GM21526 (cell line): Measurements from ENCODE around the gene PRKAB1.

ENCODE experiments used
- ATAC-seq: cut with Tn5 transposase; IDR thresholded peaks from one replicate; pipeline ENCODE4 v1.9.1; 2021; ENCODE audit warnings: moderate library complexity; ENCODE audit not compliant: unreplicated experiment, low FRiP score

Gene PRKAB1

DNA sequence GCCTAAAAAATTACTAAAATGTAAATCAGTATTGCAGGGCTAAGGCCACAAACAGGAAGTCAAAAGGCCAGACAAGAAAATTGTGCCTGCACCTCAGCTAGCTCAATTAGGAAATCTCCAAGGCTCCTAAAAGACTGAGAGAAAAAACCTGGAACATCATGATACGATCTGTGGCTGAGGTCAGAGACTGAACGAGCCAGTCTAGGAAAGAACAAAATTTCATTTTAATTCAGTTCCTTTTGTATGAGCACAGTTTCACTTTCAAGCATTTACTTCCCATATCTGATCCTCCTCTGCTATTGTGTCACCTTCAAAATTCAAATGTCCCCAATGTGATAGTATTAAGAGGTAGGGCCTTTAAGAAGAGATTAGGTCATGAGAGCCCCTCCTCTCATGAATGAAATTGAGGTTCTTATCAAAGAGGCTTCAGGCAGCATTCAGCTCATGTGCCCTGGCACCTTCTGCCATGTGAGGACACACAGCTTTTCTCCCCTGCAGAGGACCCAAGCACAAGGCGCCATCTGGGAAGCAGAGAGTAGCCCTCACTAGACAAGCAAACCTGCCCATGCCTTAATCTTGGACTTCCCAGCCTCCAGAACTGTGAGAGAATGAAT lies 14.8 kb downstream of the PRKAB1 start:
- no peak for ATAC-seq

DNA sequence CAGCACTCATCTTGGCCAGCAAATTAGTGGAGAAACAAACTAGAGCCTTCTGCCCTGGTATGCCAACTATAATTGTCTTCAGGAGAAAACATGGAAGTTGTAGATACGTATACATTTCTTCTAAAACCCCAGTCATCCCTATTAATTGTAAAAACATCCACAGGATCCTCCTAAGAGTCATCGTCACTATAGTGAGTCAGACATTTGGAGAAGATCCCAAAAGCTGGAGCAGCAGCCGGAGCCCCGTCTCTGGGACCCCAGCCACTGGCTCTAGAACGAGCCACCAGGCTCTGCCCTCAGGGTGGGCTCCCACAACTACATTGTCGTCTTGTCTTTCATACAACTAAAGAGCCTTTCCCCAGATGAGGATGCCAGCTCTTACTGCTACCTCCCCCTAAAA lies 15.5 kb downstream of the PRKAB1 start:
- ATAC-seq = no peak

DNA sequence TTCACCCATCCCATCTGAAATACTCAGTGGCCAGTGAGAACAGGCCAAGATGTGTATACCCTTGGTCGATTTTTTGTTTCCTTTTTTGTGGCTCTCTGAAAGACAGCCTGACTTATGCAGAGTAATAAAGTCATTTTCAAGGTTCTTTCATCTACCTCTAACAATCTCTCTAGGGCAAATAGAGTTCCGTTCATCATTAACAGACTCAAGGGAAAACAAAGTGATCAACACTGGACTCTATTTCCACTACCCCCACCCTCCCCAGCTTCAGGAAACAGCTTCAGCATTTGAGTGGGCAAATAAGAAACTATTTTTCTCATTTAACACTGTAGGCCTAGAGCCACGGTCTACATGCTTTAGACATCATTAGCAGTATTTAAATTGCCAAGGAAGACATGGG lies 15.9 kb downstream of the PRKAB1 start:
- ATAC-seq = no peak

DNA sequence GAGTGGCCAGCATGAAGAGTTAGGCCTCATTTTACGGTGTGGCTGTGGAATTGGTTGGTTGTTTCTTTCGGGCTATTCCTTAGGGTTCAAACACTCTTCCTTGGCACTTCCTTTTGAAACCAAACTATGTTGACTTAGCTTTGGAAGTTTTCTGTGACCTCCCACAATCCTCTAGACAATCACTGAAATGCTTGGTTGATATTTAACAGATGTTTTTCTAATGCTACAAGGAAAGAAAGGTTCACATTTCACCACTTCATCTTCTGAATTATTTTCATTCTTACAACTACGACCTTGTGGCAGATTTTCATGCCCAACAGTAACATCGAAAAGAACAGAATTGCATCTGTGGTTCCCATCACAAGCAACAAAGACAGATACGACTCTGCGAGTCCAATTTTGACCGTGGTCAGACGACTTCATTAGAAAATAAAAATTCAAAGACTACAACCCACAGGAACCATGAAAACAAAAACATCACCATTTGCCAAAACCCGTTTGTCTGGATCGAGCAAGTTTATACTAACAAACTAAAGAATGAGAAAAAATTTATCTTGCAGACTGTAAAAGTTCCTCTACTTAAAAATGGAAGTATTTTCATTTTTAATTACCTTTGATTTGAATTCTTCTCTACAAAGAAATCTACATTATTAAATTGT lies 16.9 kb downstream of the PRKAB1 start:
- ATAC-seq = no peak

DNA sequence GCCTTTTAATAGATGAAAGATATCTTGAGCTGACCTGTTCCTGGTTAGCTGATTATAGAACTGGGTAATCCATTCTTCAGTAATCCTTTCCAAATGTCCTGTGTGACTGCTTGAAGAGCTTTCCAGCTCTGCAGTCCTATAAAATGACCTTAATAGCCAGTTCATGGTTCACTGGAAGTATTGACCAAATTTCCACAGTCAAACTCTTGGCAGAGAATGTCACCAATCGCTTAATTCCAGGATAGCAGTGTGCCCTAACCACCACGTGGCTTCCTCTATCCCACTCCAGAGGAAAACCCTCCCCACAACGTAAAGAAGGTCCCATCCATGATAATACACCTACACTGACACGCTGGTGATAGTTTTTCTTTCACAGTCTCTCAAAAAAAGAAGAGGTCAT lies 17.4 kb downstream of the PRKAB1 start:
- ATAC-seq = no peak

DNA sequence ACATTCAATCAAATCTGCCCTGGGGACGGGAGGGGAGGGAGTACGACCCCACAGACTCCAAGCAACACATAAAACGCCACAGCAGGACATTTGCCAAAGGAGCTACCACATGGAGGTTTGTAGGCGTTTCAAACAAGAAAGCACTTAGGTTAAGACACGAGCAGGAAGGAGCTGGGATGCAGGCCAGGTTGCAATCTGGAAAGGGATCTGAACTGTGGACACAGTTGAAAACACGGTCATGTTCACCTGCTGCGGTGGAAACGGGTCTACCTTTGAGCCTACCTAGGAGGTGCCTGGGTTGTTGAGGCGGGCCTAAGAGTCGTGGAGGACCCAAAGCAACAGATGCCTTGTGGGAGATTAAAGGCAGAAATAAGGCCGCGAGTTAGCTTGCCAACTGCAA lies 18.4 kb downstream of the PRKAB1 start:
- no peak for ATAC-seq

DNA sequence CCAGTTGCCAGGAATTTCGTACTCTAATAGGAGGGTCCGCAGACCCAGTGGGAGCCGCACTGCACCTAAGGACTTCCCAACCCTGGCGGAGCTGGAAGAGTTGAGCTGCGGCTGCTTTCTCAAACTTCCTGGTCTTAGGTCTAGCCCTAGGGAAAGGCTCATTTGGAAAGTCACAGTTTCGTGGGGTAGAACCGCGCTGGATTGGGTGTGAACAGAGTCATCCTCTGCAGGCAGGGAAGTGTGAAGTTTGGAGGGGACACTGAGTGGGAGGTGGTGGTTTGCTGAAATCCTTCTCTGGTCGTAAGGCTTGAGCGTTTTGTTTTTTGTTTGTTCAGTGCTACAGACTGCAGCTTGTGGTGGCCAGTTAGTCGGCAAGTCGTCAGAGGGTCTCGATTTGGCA lies 18.8 kb downstream of the PRKAB1 start:
- ATAC-seq = no peak

DNA sequence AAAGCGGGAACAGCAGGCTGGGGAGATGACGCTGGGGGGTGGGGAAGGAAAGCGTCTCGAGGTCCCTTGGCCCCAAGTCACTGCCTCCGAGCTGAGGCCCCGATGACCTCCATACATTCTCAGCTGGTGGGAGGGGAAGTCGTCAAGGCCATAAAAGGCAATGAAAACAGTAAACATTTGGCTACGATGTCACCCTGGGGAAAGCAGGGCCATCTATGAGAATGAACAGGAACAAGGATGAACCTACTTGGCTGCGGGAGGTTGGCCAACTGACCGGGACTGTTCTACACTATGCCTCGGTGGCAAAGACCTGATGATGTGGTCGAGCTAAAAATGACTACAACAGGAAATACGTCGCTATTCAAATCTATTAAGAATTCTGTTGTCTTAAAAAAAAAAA lies 19.5 kb downstream of the PRKAB1 start:
- ATAC-seq = no peak

DNA sequence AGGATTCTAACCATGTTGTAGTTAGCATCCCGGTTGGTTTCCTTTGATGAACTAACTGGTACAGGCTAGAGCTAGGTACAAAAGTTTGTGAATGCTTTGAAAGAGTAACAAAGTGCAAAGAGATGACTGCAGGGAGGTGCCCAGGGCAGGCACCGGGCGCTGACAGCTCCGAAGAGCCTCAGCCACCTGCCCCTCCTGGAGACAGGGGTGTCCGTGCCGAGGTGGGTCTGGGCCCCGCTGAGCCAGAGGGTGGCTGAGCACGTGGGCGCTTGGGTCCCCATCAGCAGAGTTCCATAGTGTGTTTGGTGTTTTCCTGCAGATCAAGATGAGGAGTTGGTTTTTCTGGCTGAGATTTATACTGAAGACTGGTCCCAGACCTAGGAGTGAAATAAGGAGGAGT lies 19.9 kb downstream of the PRKAB1 start:
- no peak for ATAC-seq

DNA sequence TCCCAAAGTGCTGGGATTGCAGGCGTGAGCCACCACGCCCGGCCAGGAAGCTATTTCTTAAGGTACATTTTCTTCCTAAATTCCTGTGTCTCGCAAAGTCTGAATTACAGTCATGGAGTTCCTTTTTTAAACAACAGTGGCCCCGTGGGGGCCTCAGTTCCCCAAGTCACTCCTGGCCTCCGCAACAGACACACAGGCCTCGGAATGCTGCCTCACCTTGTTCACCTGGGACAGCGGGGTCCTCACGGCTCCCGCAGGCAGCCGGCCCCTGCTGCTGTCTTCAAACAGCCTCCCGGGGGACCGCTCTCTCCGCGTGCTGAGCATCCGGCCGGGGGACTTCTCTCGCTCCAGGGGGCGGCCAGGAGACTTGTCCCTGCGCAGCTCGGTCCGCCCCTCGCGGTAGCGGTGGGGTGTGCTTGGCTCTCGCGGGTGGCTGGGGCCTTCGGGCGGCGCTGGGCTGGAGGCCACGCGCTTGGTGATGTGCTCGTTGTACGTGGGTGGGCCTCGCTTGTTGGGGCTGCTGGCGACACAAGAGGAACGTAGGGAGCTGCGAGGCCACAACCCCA lies 22.1 kb downstream of the PRKAB1 start:
- ATAC-seq = no peak

DNA sequence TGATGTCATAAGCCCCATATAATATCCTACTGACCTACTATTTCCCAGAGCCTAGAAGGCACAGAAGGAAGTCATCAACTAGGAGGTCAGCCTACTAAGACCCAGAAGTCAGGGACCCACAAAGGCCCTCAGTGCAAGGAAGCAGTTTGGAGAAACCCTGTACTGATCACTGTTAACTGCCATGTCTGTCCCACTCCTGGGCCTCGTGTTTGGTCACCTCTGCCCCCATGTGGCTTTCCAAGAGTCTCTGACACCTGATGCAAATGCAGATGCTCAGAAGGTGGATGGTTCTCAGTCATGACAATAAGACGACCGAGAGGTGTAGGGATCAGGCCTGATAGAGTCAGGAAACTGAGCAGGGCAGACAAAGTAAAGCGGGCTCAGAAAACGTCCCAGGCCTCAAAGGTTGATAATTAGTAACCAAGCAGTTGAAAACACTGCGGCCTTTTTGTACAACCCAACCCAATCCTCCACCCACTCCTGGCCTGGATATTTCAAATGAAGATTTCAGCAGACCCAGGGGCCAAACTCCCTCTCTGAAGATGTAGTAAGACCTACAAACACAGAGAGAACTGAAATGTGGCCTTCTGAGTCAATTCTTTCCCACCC lies 23.4 kb downstream of the PRKAB1 start:
- ATAC-seq = no peak

DNA sequence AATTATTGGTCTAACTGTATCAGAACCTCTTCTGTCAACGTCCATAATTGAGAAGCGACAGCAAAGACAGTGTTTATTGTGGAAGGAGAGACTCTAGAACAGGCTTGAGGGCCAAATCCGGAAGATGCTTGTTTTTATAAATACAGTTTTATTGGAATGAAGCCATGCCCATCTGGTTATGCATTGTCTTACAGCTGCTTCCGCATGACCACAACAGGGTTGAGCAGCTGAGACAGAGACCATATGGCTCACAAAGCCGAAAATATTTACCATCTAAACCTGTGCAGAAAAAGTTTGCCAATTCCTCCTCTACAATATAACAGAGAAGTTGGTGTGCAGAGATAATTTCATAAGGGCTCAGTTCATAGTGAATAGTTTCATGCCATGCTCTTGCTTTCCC lies 24.5 kb downstream of the PRKAB1 start:
- no peak for ATAC-seq

DNA sequence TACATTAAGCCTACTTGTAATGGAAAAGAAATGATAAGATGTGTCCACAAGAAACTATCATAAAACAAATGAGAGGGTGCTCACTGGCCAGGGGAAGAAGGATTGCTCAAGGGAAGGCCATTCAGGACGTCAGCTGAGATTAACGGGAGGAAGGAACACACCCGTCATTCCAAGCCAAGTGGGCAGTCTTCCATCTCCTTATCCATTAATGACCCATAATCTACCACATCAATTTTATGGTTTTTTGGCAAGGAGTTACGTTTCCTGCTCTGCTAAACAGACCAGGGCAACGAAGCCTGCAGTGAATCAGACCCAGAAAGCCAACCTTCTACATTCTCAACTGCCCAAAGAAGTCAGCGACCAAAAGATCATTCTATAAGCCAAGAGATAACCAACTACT lies 25.1 kb downstream of the PRKAB1 start:
- no peak for ATAC-seq

DNA sequence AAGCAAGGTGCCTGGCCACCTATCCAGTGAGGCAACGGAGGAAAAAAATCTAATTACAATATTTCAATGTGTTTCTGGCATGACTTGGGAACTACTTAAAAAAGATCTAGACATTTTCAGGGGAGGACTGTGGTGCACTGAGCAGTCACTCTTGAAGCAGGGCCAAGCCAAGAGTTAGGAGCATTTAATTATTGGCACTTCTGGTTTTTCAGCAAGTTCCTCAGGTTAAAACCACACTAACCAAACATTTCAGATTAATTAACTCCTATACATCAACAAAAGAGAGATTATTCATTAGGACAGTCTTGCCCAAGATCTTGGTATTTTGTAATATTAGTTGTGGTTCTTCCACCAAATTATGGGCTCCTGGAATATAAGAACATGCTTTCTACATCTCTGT lies 25.6 kb downstream of the PRKAB1 start:
- no peak for ATAC-seq

DNA sequence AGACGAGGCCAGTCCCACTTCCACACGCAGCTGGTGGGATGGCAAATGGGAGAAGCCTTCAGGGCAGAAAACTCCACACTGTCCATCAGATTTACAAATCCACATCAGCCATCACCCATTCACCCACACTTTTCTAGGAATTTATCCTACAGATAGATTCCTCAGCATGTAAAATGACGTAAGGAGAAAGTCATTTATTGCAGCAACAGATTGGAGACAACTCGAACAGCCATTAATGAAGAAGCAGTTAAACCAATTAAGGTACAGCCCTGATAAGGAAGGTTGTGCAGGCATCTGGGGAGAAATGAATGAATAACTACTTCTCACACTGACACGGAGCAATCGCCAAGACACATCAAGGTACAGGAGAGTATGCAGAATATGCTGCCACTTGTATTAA lies 26.2 kb downstream of the PRKAB1 start:
- no peak for ATAC-seq

DNA sequence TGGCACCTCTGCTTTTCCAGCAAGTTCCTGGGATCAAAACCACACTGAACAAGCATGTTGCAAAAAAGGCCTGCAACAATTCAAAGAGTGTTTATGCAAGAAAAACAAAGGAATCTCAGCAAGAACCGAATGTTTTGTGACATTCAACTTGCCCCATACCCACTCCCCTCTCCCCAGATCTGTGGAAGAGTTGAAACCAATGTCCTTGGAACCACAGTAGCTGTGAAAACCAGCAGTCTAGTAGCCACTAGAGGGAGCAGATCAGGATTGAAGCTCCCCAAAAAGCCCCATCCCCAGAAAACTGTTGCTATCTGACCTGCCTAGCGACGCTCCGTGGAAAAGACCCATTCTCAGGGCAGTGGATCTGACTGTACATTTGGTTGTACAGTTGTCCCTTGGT lies 27.1 kb downstream of the PRKAB1 start:
- no peak for ATAC-seq

DNA sequence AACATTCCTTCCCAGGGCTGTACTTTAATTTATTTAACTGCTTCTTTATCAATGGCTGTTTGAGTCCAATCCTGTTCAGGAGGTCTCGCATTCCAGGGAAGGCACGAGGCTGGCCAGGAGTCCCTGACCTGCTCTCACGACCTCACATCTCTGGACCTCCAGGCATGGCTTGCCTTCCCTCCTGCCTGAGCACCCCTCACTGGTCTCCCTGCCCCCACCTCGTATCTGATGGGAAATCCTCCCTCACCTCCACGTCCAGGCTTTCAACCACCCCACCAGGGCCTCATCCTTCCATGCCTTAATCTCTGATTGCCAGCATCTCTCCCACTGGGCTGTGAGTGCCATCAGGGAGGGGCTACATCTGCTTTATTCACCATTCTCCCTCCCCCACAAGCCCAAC lies 29.0 kb downstream of the PRKAB1 start:
- ATAC-seq = no peak

DNA sequence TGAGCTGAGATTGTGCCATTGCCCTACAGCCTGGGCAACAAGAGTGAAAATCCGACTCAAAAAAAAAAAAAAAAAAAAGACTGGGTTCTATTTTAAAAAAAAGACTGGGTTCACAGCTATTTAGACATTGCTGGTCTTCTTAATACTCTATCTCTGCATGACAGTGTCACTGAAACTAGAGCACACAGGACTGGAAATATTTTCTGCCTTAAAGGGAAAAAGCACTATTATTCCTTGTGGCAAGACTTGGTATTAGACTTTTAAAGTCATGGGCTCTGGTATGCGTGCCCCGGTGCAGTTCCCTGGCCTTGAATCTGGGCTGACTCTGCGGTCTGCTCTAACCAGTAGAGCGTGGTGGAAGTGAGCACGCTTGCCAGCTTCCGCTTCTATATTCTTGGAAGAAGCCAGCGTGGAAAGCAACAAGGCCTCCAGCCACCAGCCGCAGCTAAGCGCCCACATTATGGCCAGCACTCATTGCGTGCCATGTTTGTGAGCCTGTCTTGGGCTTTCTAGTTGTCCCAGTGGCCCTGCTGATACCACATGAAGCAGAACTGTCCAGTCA lies 31.3 kb downstream of the PRKAB1 start:
- ATAC-seq = no peak

DNA sequence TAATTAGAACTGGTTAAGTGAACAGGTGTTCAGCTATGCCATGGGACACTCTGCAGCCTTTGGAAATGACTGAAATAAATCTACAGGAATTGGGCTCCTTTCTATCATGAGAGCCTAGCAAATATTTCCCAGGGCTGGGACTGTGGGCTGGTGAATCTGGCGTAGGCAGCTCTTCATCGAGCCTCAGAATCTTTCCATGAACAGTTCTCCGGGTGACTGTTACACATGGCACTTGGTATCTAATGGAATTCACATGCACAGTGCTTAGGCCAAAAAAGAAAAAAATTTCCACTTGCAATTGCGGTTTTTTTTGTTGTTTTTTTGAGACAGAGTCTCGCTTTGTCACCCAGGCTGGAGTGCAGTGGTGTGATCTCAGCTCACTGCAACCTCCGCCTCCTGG lies 32.1 kb downstream of the PRKAB1 start:
- ATAC-seq = no peak

DNA sequence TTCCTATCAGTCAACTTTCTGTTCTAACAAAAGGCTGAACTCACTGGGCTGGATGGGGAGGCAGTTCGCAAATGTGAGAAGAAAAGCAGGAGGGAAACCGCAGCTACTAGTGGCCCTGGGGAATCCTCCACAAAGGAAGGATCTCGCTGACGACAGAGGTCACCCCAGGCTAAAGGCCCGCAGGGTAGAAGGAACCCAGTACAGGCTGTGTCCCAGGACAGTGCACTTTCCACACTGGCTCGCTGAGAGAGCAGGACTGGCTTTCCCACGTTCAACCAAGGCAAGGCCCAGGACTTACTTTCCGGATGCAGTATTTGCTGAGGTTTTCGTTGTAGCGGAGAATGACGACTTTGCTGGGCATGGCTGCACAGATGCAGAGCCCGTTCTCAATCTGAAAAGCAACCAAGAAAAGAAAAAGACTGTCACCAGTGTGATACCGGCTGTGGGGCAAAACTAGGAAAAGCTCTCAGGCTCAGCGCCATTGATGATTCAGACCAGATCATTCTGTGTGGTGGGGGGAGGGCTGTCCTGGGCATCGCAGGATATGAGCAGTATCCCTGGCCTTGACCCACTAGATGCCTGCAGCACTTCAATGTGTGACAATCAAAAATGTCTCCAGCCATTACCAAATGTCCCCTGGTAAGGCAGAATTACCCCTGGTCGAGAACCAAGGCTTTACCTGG lies 36.3 kb downstream of the PRKAB1 start:
- ATAC-seq = no peak

DNA sequence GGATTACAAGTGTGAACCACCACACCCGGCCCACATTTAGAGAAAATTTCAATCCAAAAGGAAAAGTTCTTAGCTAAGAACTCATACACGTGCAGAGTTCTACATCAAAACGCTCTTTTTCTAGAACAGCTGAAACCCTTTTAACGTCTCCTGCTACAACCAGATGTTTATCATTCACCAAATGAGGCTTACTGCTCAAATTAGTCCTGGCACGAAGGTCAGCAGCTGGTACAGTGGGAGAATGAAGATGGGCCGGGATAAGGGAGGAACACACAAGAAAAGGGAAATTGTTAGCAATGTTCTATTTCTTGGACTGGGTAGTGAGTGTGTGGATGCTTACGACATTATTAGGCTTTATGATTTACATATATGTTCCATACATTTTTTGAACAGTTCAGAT lies 37.2 kb downstream of the PRKAB1 start:
- ATAC-seq = no peak
